Measurements from ENCODE around the gene DYNC1LI2. TPM values are rescaled to one million over a fixed set of nuclear protein-coding genes. Genes with fewer than 3 reads are reported as not detected.

DYNC1LI2 gene
- total RNA-seq, 1 experiment from 2014 or later = 92.8 TPM

GRCh38 chr16:66711581-66711980 is 39.8 kb downstream of the DYNC1LI2 start:
- Histone ChIP-seq H2AFZ (ENCODE audit: low read depth, low read length, poor library complexity, severe bottlenecking) (no peak overlapping the region), H3K9ac (ENCODE audit: low read length) (no peak overlapping the region), H3K9me3 (ENCODE audit: control insufficient read depth in 1 of 2, insufficient read depth in 1 of 2, low read depth in 1 of 2, low read length in 2 of 2) (no peaks in the 10 kb centered on the region), H4K20me1 (ENCODE audit: insufficient read depth) (no peaks in the 10 kb centered on the region), H3K9me2 (ENCODE audit: insufficient read depth) (no peaks in the 10 kb centered on the region), H3K27me3 (ENCODE audit: insufficient read depth, low read length) (no peaks in the 10 kb centered on the region), H3K4me2 (ENCODE audit: low read length) (no peak overlapping the region), H3K79me2 (ENCODE audit: insufficient read depth, low read length) (no peaks in the 10 kb centered on the region), H3K4me3 (replicated peaks in 1 of 2; ENCODE audit: low read depth in 1 of 2, low read length in 2 of 2) (no peak overlapping the region), H3K4me1 (ENCODE audit: control insufficient read depth in 1 of 2, insufficient read depth in 2 of 2, low read length in 2 of 2) (no peaks in the 10 kb centered on the region), H3K27ac (ENCODE audit: low read depth, low read length) (no peak overlapping the region), H3K36me3 (ENCODE audit: control insufficient read depth in 1 of 2, insufficient read depth in 2 of 2, low read length in 2 of 2) (no peaks in the 10 kb centered on the region)
- DNase-seq (ENCODE audit: low read depth, low spot score) (no peak), ATAC-seq (no peak)
- POLR2A ChIA-PET = no interaction called here
- CTCF ChIA-PET = interaction anchor here (1.2 kb wide), 1 partner anchor 29 kb away, joined by 3 read pairs; no protein-coding TSS in a partner anchor
- no peak for TF ChIP-seq SIN3A (IDR thresholded peaks at IDR 0.05; ENCODE audit: low read depth)
- RAD21 ChIA-PET (ENCODE audit: low non-redundant PET in 1 of 2, low total read pairs in 2 of 2, uncharacterized antibody in 2 of 2, unreplicated experiment in 2 of 2) = no interaction called here
- no TSS peak for BruUV-seq (replicated peaks)
- intact Hi-C loops (cut with micrococcal nuclease) = no loop called here

DNA sequence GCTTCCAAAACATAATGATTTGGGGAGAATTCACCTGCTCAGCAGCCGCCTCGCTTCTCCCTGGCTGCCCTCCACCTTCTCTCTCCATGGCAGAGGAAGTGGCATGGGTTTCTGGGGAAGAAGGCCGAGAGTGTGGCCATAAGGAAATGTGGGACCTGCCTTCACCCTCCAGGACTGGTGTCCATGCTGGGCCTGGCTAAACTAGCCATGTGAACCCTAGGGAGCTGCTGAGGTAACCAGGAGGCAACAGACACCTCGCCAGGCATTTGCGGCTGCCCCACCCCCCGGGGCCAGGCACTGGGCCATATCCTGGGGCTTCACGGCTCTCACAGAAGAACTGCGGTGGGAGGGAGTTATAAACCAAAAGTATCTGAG is 44.9 kb downstream of the DYNC1LI2 start:
- CTCF ChIA-PET = no interaction called here
- DNase-seq (ENCODE audit: low read depth, low spot score) = no peak
- no peak for TF ChIP-seq EGR1 (IDR thresholded peaks at IDR 0.05; ENCODE audit: low read depth)
- no peak for TF ChIP-seq SP1 (IDR thresholded peaks at IDR 0.05; ENCODE audit: low read depth)
- no peak for TF ChIP-seq YY1 (IDR thresholded peaks at IDR 0.05; ENCODE audit: extremely low read depth, insufficient replicate concordance, low read depth, low read length)
- no peak for TF ChIP-seq ZFX (IDR thresholded peaks at IDR 0.05)
- no peak for TF ChIP-seq CEBPB (IDR thresholded peaks at IDR 0.05; ENCODE audit: low read depth)
- TF ChIP-seq POLR2AphosphoS5 (IDR thresholded peaks at IDR 0.05; ENCODE audit: low read depth, low read length) = no peak
- no peak for TF ChIP-seq TCF7L2 (IDR thresholded peaks at IDR 0.05; ENCODE audit: borderline replicate concordance, extremely low read depth, insufficient read depth, insufficient read length)
- TF ChIP-seq, protein P1, sequence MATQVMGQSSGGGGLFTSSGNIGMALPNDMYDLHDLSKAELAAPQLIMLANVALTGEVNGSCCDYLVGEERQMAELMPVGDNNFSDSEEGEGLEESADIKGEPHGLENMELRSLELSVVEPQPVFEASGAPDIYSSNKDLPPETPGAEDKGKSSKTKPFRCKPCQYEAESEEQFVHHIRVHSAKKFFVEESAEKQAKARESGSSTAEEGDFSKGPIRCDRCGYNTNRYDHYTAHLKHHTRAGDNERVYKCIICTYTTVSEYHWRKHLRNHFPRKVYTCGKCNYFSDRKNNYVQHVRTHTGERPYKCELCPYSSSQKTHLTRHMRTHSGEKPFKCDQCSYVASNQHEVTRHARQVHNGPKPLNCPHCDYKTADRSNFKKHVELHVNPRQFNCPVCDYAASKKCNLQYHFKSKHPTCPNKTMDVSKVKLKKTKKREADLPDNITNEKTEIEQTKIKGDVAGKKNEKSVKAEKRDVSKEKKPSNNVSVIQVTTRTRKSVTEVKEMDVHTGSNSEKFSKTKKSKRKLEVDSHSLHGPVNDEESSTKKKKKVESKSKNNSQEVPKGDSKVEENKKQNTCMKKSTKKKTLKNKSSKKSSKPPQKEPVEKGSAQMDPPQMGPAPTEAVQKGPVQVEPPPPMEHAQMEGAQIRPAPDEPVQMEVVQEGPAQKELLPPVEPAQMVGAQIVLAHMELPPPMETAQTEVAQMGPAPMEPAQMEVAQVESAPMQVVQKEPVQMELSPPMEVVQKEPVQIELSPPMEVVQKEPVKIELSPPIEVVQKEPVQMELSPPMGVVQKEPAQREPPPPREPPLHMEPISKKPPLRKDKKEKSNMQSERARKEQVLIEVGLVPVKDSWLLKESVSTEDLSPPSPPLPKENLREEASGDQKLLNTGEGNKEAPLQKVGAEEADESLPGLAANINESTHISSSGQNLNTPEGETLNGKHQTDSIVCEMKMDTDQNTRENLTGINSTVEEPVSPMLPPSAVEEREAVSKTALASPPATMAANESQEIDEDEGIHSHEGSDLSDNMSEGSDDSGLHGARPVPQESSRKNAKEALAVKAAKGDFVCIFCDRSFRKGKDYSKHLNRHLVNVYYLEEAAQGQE (IDR thresholded peaks at IDR 0.05; ENCODE audit: low read depth) = no peak
- TF ChIP-seq CTCF (IDR thresholded peaks at IDR 0.05 in 2 of 3, conservative IDR thresholded peaks at IDR 0.05 in 1 of 3; ENCODE audit: borderline replicate concordance in 1 of 3, insufficient read depth in 1 of 3, low read depth in 2 of 3, low read length in 2 of 3) = no peak
- TF ChIP-seq EZH2 (IDR thresholded peaks at IDR 0.05) = no peak
- TF ChIP-seq FOSL1 (IDR thresholded peaks at IDR 0.05; ENCODE audit: low read depth) = no peak
- TF ChIP-seq EZH2phosphoT487 (IDR thresholded peaks at IDR 0.05; ENCODE audit: borderline replicate concordance) = no peak
- no peak for TF ChIP-seq SRF (IDR thresholded peaks at IDR 0.05; ENCODE audit: low read depth)
- TF ChIP-seq, protein P2, sequence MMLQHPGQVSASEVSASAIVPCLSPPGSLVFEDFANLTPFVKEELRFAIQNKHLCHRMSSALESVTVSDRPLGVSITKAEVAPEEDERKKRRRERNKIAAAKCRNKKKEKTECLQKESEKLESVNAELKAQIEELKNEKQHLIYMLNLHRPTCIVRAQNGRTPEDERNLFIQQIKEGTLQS (IDR thresholded peaks at IDR 0.05) = no peak
- TF ChIP-seq POLR2A (IDR thresholded peaks at IDR 0.05; ENCODE audit: borderline replicate concordance, extremely low read depth, insufficient read depth, insufficient read length) = no peak
- no peak for TF ChIP-seq JUND (IDR thresholded peaks at IDR 0.05)

More for the DNA sequence above, 44.9 kb downstream of the DYNC1LI2 start:
- Histone ChIP-seq H3K9me2 (ENCODE audit: insufficient read depth) (no peaks in the 10 kb centered on the region), H3K27ac (ENCODE audit: low read depth, low read length) (no peak overlapping the region), H3K4me2 (ENCODE audit: low read length) (no peak overlapping the region), H3K4me1 (ENCODE audit: control insufficient read depth in 1 of 2, insufficient read depth in 2 of 2, low read length in 2 of 2) (no peaks in the 10 kb centered on the region), H3K9ac (ENCODE audit: low read length) (no peak overlapping the region), H3K9me3 (ENCODE audit: control insufficient read depth in 1 of 2, insufficient read depth in 1 of 2, low read depth in 1 of 2, low read length in 2 of 2) (no peaks in the 10 kb centered on the region), H2AFZ (ENCODE audit: low read depth, low read length, poor library complexity, severe bottlenecking) (no peak overlapping the region), H3K4me3 (replicated peaks in 1 of 2; ENCODE audit: low read depth in 1 of 2, low read length in 2 of 2) (no peak overlapping the region), H3K79me2 (ENCODE audit: insufficient read depth, low read length) (no peaks in the 10 kb centered on the region), H3K27me3 (ENCODE audit: insufficient read depth, low read length) (no peaks in the 10 kb centered on the region), H3K36me3 (ENCODE audit: control insufficient read depth in 1 of 2, insufficient read depth in 2 of 2, low read length in 2 of 2) (no peaks in the 10 kb centered on the region), H4K20me1 (ENCODE audit: insufficient read depth) (no peaks in the 10 kb centered on the region)
- no peak for ATAC-seq
- RAD21 ChIA-PET (ENCODE audit: low non-redundant PET in 1 of 2, low total read pairs in 2 of 2, uncharacterized antibody in 2 of 2, unreplicated experiment in 2 of 2) = no interaction called here
- POLR2A ChIA-PET = no interaction called here
- no TSS peak for BruUV-seq (replicated peaks)
- intact Hi-C loops (cut with micrococcal nuclease) = no loop called here

All from HCT116 (cell line).